GM23248 (cell line): Measurements from ENCODE around the gene CRACDL. TPM values are rescaled to one million over a fixed set of nuclear protein-coding genes. Genes with fewer than 3 reads are reported as not detected.

Experiments used
- DNase-seq: peaks from one replicate; pipeline ENCODE4 v3.0.0-alpha.2; 2015
- H2AFZ ChIP-seq: fragments of 200-600 bp; sonication (generic); 2 replicates; pipeline ENCODE4 v1.6.1; 2016; ENCODE audit warnings: antibody characterized with exemption
- H3F3A ChIP-seq: fragments of 200-600 bp; sonication (generic); 2 replicates; pipeline ENCODE4 v1.6.1; 2016; ENCODE audit warnings: mild to moderate bottlenecking, antibody characterized with exemption, mixed run types; ENCODE audit not compliant: insufficient read depth
- H3K27ac ChIP-seq: fragments of 200-600 bp; sonication (generic); 2 replicates; pipeline ENCODE4 v1.5.1; 2016; ENCODE audit warnings: mild to moderate bottlenecking
- H3K27me3 ChIP-seq: fragments of 200-600 bp; sonication (generic); replicated peaks from 2 replicates; pipeline ENCODE4 v1.6.1; 2016; ENCODE audit warnings: mild to moderate bottlenecking; ENCODE audit not compliant: insufficient read depth
- H3K36me3 ChIP-seq: fragments of 200-600 bp; sonication (generic); 2 replicates; pipeline ENCODE4 v1.6.1; 2016; ENCODE audit warnings: low read depth, mild to moderate bottlenecking
- H3K4me1 ChIP-seq: fragments of 200-600 bp; sonication (generic); 2 replicates; pipeline ENCODE4 v1.6.1; 2016; ENCODE audit warnings: mild to moderate bottlenecking; ENCODE audit not compliant: insufficient read depth
- H3K4me2 ChIP-seq: fragments of 200-600 bp; sonication (generic); one replicate; pipeline ENCODE4 v1.6.1; 2016; ENCODE audit warnings: mild to moderate bottlenecking; ENCODE audit not compliant: unreplicated experiment
- H3K4me3 ChIP-seq: fragments of 200-600 bp; sonication (generic); 2 replicates; pipeline ENCODE4 v1.5.1; 2016; ENCODE audit warnings: mild to moderate bottlenecking
- H3K79me2 ChIP-seq: fragments of 200-600 bp; sonication (generic); 2 replicates; pipeline ENCODE4 v1.6.1; 2016; ENCODE audit warnings: mild to moderate bottlenecking; ENCODE audit not compliant: insufficient read depth
- H3K9ac ChIP-seq: fragments of 200-600 bp; sonication (generic); 2 replicates; pipeline ENCODE4 v1.6.1; 2016; ENCODE audit warnings: mild to moderate bottlenecking
- H3K9me2 ChIP-seq: fragments of 200-600 bp; sonication (generic); 2 replicates; pipeline ENCODE4 v1.6.1; 2016; ENCODE audit warnings: mixed run types, mild to moderate bottlenecking, moderate library complexity; ENCODE audit not compliant: insufficient read depth
- H3K9me3 ChIP-seq: fragments of 200-600 bp; sonication (generic); one replicate; pipeline ENCODE4 v1.6.1; 2017; ENCODE audit warnings: low read depth
- H4K20me1 ChIP-seq: fragments of 200-600 bp; sonication (generic); 2 replicates; pipeline ENCODE4 v1.6.0; 2016; ENCODE audit not compliant: insufficient read depth
- EZH2 ChIP-seq: fragments of 200-600 bp; sonication (generic); IDR thresholded peaks from 2 replicates; pipeline ENCODE4 v1.6.1; 2018; ENCODE audit warnings: antibody characterized with exemption, mild to moderate bottlenecking; ENCODE audit not compliant: insufficient read depth, poor library complexity, severe bottlenecking
- EZH2phosphoT487 ChIP-seq: fragments of 200-600 bp; sonication (generic); IDR thresholded peaks from 2 replicates; pipeline ENCODE4 v1.6.1; 2018; ENCODE audit warnings: antibody characterized with exemption, moderate library complexity, mild to moderate bottlenecking, low read depth; ENCODE audit not compliant: insufficient read depth
- WGBS, 2 experiments: methylation state at CpG; one replicate each; pipeline ENCODE4 v1.1.6; 2015 to 2017; ENCODE audit warnings: low lambda C conversion rate in 2 of 2, low coverage in 1 of 2; ENCODE audit errors: missing lambda C conversion rate in 2 of 2; 5-methylcytosine and 5-hydroxymethylcytosine counted together
- in situ Hi-C: fragments of 300-500 bp; cut with MboI; formaldehyde crosslinking; loops from 2 replicates; pipeline ENCODE4 v1.15.0; 2020
- polyA plus RNA-seq: library from polyadenylated mRNA; unstranded; fragments of >200 nt; fragmentation: Nextera tagmentation; extraction: Ambion mirVana; gene quantifications from 2 replicates; pipeline ENCODE4 v1.2.1, GENCODE V29; 2016
- total RNA-seq: library from RNA; depleted of rRNA; stranded (reverse); fragments of >200 nt; shearing (Covaris generic); gene quantifications from 2 replicates; pipeline ENCODE4 v1.2.3, GENCODE V29; 2014

CRACDL gene
- total and polyA plus RNA-seq, 2 experiments from 2014 or later: not detected

DNA sequence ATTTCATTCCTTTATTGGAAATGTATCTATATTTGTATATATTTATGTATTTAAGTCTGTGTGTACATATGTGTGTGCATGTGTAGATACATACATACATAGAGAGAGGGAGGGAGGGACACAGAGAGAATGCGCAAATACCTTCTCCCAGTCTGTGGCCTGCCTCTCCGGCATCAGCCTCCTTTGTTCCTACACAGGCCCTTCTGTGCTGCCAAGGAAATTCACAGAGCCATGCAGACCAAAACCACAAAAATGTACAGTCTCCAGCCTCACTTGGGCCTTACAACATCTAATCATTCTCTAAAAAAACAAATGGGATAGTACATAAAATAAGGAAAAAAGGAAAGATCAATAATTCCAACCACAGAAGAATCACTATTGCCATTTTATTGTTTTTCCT is 8.8 kb upstream of the CRACDL start:
- in situ Hi-C loops: no loop called here
- H3K79me2 ChIP-seq: no peaks in the 10 kb centered on the region
- no peaks in the 10 kb centered on the region for H3K9me2 ChIP-seq
- no peaks in the 10 kb centered on the region for H4K20me1 ChIP-seq
- 90 to 93% methylated on average over 2 of the region's 2 CpGs for WGBS, 2 experiments
- no peak overlapping the region for H3K4me3 ChIP-seq
- H3K36me3 ChIP-seq: no peaks in the 10 kb centered on the region
- TF ChIP-seq EZH2phosphoT487 (no peak), EZH2 (no peak)
- H3K27ac ChIP-seq: no peak overlapping the region
- no peaks in the 10 kb centered on the region for H3K4me1 ChIP-seq
- H3F3A ChIP-seq: no peaks in the 10 kb centered on the region
- H3K4me2 ChIP-seq: no peak overlapping the region
- no peaks in the 10 kb centered on the region for H3K27me3 ChIP-seq
- H3K9me3 ChIP-seq: no peaks in the 10 kb centered on the region
- H2AFZ ChIP-seq: no peak overlapping the region
- peak; percentile 67 for DNase-seq
- no peak overlapping the region for H3K9ac ChIP-seq

DNA sequence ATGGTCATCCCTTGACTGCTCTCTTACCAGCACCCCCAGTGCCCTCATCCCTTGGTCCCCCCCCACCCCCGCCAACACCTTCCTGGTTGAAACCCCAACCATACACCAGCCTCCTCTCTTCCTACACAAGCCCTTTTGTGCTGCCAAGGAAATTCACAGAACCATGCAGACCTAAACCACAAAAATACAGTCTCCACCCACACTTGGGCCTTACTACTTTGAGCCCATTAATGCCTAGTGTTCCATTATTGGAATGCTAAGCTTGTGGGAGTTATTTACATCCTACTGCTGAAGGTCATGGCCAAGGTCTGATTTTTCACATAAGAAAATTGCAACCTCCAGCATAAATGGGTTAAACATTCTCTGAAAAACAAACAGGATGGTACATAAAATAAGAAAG is 4.1 kb upstream of the CRACDL start:
- no peak overlapping the region for H3K27ac ChIP-seq
- H3K4me2 ChIP-seq: no peak overlapping the region
- no peaks in the 10 kb centered on the region for H3K9me3 ChIP-seq
- no peak overlapping the region for H2AFZ ChIP-seq
- H3K4me1 ChIP-seq: no peaks in the 10 kb centered on the region
- in situ Hi-C loops: no loop called here
- 0 out of 2 replicates have a peak, but pooled peaks cover 6% of the 10 kb centered on the region for H3F3A ChIP-seq
- H3K36me3 ChIP-seq: no peaks in the 10 kb centered on the region
- WGBS, 2 experiments: 92% methylated on average over 1 of the region's 1 CpG; no CpG with 5 or more reads in 1 of the 2 experiments
- H3K27me3 ChIP-seq: peaks cover 18% of the 10 kb centered on the region
- no peak for TF ChIP-seq EZH2phosphoT487
- H3K9me2 ChIP-seq: no peaks in the 10 kb centered on the region
- DNase-seq: no peak
- H3K9ac ChIP-seq: no peak overlapping the region
- H4K20me1 ChIP-seq: no peaks in the 10 kb centered on the region
- no peak overlapping the region for H3K4me3 ChIP-seq
- no peaks in the 10 kb centered on the region for H3K79me2 ChIP-seq

DNA sequence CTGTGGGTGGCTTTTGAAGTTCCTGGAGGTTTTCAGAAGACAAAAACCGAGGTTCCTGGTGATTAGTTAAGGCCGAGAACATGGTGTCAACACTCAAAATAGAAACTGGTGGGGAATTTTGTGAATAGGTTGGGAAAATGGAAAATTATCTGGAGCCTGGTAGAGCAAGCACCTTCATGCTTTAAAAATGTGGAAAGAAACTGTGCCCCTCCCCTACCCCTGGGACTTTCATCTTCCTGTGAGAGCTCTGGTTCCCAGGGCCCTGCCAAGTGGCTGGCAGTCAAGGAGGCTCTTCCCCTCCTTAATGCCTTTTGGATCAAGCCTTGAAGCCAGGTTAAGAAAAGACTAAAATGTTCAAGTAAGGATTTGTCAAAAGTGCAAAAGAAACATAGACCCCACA is 1.9 kb upstream of the CRACDL start:
- Histone ChIP-seq H3K36me3 (no peaks in the 10 kb centered on the region), H3K4me3 (no peak overlapping the region), H3K79me2 (no peaks in the 10 kb centered on the region), H4K20me1 (no peaks in the 10 kb centered on the region), H3K27ac (no peak overlapping the region), H3K9me2 (no peaks in the 10 kb centered on the region), H3K4me2 (no peak overlapping the region), H3K9ac (no peak overlapping the region), H3F3A (0 out of 2 replicates have a peak, but pooled peaks cover 6% of the 10 kb centered on the region), H3K27me3 (peaks cover 22% of the 10 kb centered on the region), H3K4me1 (no peaks in the 10 kb centered on the region), H3K9me3 (no peaks in the 10 kb centered on the region), H2AFZ (no peak overlapping the region)
- 73 to 82% methylated on average over 2 of the region's 2 CpGs for WGBS, 2 experiments
- TF ChIP-seq EZH2phosphoT487 (no peak), EZH2 (no peak)
- DNase-seq: no peak
- in situ Hi-C loops: no loop called here

DNA sequence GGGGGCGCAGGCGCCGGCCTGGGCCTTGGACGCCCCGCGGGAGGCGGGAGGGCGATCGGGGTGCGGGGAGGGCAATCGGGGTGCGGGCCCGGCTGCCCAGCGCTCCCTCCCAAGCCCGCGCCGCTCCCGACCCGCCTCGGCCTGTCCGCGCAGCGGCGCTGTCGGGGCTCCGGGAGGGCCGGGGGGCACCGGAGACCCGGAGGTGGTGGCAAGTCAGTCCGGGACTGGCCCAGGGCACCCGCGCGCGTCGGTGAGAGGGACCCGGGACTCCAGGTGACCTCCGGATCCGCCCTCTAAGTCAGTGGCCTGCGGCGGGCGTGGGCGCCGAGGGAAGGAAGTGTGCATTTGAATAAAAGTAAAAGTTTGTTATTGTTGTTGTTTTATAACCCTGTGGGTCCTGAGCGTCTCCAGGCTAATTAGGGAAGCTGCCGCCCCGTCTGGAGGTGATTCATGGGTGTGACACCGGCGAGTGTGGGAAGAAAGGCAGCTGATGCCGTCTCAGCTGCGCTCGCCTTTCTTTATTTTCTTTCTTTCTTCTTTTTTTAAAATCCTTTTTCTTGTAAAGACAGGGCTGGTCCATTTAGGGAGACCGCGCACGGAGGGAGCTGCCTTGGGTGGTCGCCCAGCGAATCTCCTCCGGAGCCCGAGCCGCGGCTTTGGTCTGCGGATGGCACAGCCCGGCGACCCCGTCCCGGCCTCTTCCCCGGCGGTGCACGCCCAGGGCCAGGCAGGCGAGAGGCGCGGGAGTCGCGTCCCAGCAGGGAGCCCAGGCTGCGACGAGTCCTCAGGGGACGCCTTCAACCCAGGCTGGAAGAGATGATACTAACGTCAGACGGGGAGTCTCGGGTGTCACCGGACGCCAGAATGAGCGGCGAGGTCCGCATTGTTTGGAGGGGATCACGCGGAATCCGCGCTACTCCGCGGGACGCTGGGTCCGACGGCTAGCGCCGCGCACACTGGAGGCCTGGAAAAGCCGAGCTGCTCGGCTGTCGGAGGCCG is 627 bp upstream of the CRACDL start:
- no peaks in the 10 kb centered on the region for H3K9me2 ChIP-seq
- H3K79me2 ChIP-seq: no peaks in the 10 kb centered on the region
- TF ChIP-seq EZH2phosphoT487 (no peak), EZH2 (peak; percentile 59)
- 0 out of 2 replicates have a peak, but pooled peaks cover 6% of the 10 kb centered on the region for H3F3A ChIP-seq
- no peaks in the 10 kb centered on the region for H3K4me1 ChIP-seq
- H3K4me3 ChIP-seq: peak overlapping the region; percentile 46
- H2AFZ ChIP-seq: peak overlapping the region; percentile 8; the same call in 1 of the 2 replicates
- no peaks in the 10 kb centered on the region for H3K36me3 ChIP-seq
- peak; percentile 69 for DNase-seq
- H3K27me3 ChIP-seq: peaks cover 22% of the 10 kb centered on the region
- no peak overlapping the region for H3K27ac ChIP-seq
- WGBS, 2 experiments: 10% methylated on average over 64 to 96 of the region's 100 CpGs
- no peaks in the 10 kb centered on the region for H3K9me3 ChIP-seq
- H4K20me1 ChIP-seq: no peaks in the 10 kb centered on the region
- peak overlapping the region; percentile 43 for H3K4me2 ChIP-seq
- H3K9ac ChIP-seq: no peak overlapping the region
- in situ Hi-C loops: no loop called here
